IMR-90 (cell line): Measurements from ENCODE around the gene PELO. TPM values are rescaled to one million over a fixed set of nuclear protein-coding genes. Genes with fewer than 3 reads are reported as not detected.

Experiments used
- ATAC-seq: fragments of 200-7000 bp; cut with Tn5 transposase; 2 replicates; pipeline ENCODE4 v1.9.1; 2020; ENCODE audit warnings: low read depth, mild to moderate bottlenecking, moderate library complexity
- BruUV-seq: library from RNA; stranded (reverse); fragments of 400-500 nt; replicated peaks from 2 replicates; lab custom pipeline; 2021; lab: Mats Ljungman, UMichigan
- CTCF ChIA-PET: fragments of 300-600 bp; formaldehyde crosslinking; extraction: SDS; loops from one replicate; lab custom pipeline; 2021; ENCODE audit warnings: antibody characterized with exemption; lab: Yijun Ruan, JAX
- POLR2A ChIA-PET: fragments of 300-600 bp; sonication (Branson Sonifier 250); formaldehyde crosslinking; loops from one replicate; lab custom pipeline; 2022; ENCODE audit warnings: antibody characterized with exemption; ENCODE audit not compliant: unreplicated experiment; lab: Charles Lee
- DNase-seq: peaks from one replicate; pipeline ENCODE4 v3.0.0; 2013
- H2AFZ ChIP-seq: replicated peaks from 2 replicates; pipeline ENCODE3; 2013; ENCODE audit warnings: low read length, mild to moderate bottlenecking; ENCODE audit not compliant: poor library complexity
- H2AK5ac ChIP-seq: 2 replicates; pipeline ENCODE4 v1.6.1; 2013; ENCODE audit warnings: low read depth, low read length, inconsistent platforms
- H2AK9ac ChIP-seq: replicated peaks from 2 replicates; pipeline ENCODE3; 2013; ENCODE audit warnings: mild to moderate bottlenecking, low read depth, low read length, moderate library complexity; ENCODE audit not compliant: poor library complexity
- H2BK120ac ChIP-seq: 2 replicates; pipeline ENCODE4 v1.6.1; 2013; ENCODE audit warnings: low read depth, low read length, inconsistent platforms
- H2BK15ac ChIP-seq: 3 replicates; pipeline ENCODE4 v1.6.1; 2013; ENCODE audit warnings: low read depth, low read length, inconsistent platforms
- H2BK20ac ChIP-seq: 2 replicates; pipeline ENCODE4 v1.6.1; 2013; ENCODE audit warnings: low read depth, mild to moderate bottlenecking, inconsistent platforms, low read length, moderate library complexity
- H2BK5ac ChIP-seq: 2 replicates; pipeline ENCODE4 v1.6.1; 2013; ENCODE audit warnings: mild to moderate bottlenecking, low read depth, low read length, inconsistent platforms; ENCODE audit not compliant: poor library complexity, severe bottlenecking
- H3K14ac ChIP-seq: replicated peaks from 2 replicates; pipeline ENCODE4 v1.6.1; 2013; ENCODE audit warnings: low read depth, low read length, inconsistent platforms
- H3K18ac ChIP-seq: 2 replicates; pipeline ENCODE4 v1.6.1; 2013; ENCODE audit warnings: low read depth, low read length, control low read depth
- H3K23ac ChIP-seq: 2 replicates; pipeline ENCODE4 v1.6.1; 2013; ENCODE audit warnings: low read depth, low read length, inconsistent platforms
- H3K27ac ChIP-seq: 2 replicates; pipeline ENCODE4 v1.5.1; 2013; ENCODE audit warnings: mild to moderate bottlenecking, control low read depth, low read length; ENCODE audit not compliant: insufficient read depth
- H3K27me3 ChIP-seq: 2 replicates; pipeline ENCODE4 v1.6.1; 2013; ENCODE audit warnings: low read length; ENCODE audit not compliant: control insufficient read depth, insufficient read depth
- H3K36me3 ChIP-seq: 2 replicates; pipeline ENCODE4 v1.6.1; 2013; ENCODE audit warnings: low read length, mixed read lengths; ENCODE audit not compliant: control insufficient read depth, insufficient read depth
- H3K4ac ChIP-seq: 2 replicates; pipeline ENCODE4 v1.6.1; 2013; ENCODE audit warnings: low read depth, low read length, inconsistent platforms
- H3K4me1 ChIP-seq: 2 replicates; pipeline ENCODE4 v1.6.1; 2013; ENCODE audit warnings: low read length, mixed read lengths; ENCODE audit not compliant: control insufficient read depth, insufficient read depth
- H3K4me2 ChIP-seq: 2 replicates; pipeline ENCODE4 v1.6.1; 2013; ENCODE audit warnings: low read depth, mild to moderate bottlenecking, control low read depth, low read length, moderate library complexity
- H3K4me3 ChIP-seq: 2 replicates; pipeline ENCODE4 v1.5.1; 2013; ENCODE audit warnings: low read depth, mild to moderate bottlenecking, control low read depth, low read length, moderate library complexity; ENCODE audit not compliant: insufficient read depth
- H3K56ac ChIP-seq: 2 replicates; pipeline ENCODE4 v1.6.1; 2013; ENCODE audit warnings: low read length, inconsistent platforms; ENCODE audit not compliant: insufficient read depth; ENCODE audit errors: extremely low read depth
- H3K79me1 ChIP-seq, 2 experiments: 2 replicates each; pipeline ENCODE4 v1.6.1; 2013; ENCODE audit warnings: low read length in 2 of 2, inconsistent platforms in 1 of 2, low read depth in 1 of 2
- H3K9ac ChIP-seq: 2 replicates; pipeline ENCODE4 v1.6.1; 2013; ENCODE audit warnings: low read depth, low read length, control low read depth
- H3K9me1 ChIP-seq: 2 replicates; pipeline ENCODE4 v1.6.1; 2013; ENCODE audit warnings: low read length, inconsistent platforms; ENCODE audit not compliant: insufficient read depth
- H3K9me3 ChIP-seq: 2 replicates; pipeline ENCODE4 v1.6.1; 2013; ENCODE audit warnings: low read length; ENCODE audit not compliant: control insufficient read depth, insufficient read depth
- H4K20me1 ChIP-seq: 2 replicates; pipeline ENCODE4 v1.6.1; 2013; ENCODE audit warnings: low read length, inconsistent platforms; ENCODE audit not compliant: insufficient read depth
- H4K5ac ChIP-seq: 2 replicates; pipeline ENCODE4 v1.6.1; 2013; ENCODE audit warnings: mild to moderate bottlenecking, low read depth, low read length, control low read depth
- H4K8ac ChIP-seq, 2 experiments: 2 replicates each; pipeline ENCODE4 v1.6.1; 2013; ENCODE audit warnings: low read depth in 2 of 2, low read length in 2 of 2, control low read depth in 1 of 2, inconsistent platforms in 1 of 2
- H4K91ac ChIP-seq: 2 replicates; pipeline ENCODE4 v1.6.1; 2013; ENCODE audit warnings: low read depth, low read length, inconsistent platforms; ENCODE audit not compliant: insufficient read depth
- CTCF ChIP-seq: conservative IDR thresholded peaks from 2 replicates; pipeline ENCODE4 v1.5.1; 2012; ENCODE audit warnings: mild to moderate bottlenecking, low read depth, low read length, improper control_type of control experiment
- FOS ChIP-seq: fragments of 150-350 bp; IDR thresholded peaks from 2 replicates; pipeline ENCODE4 v1.6.1; 2016; ENCODE audit warnings: low read depth, low read length
- NFE2L2 ChIP-seq: fragments of 150-350 bp; IDR thresholded peaks from 2 replicates; pipeline ENCODE4 v1.6.1; 2016; ENCODE audit warnings: low read depth, mild to moderate bottlenecking, low read length
- RAD21 ChIP-seq: IDR thresholded peaks from 2 replicates; pipeline ENCODE4 v1.6.1; 2012; ENCODE audit warnings: low read length, improper control_type of control experiment
- RCOR1 ChIP-seq: IDR thresholded peaks from 2 replicates; pipeline ENCODE4 v1.6.1; 2012; ENCODE audit warnings: mild to moderate bottlenecking, low read length, improper control_type of control experiment; ENCODE audit not compliant: insufficient replicate concordance
- RFX5 ChIP-seq: IDR thresholded peaks from 2 replicates; pipeline ENCODE4 v1.8.0; 2012; ENCODE audit warnings: low read depth, mild to moderate bottlenecking, low read length, moderate library complexity
- WGBS, 2 experiments: methylation state at CpG; one replicate each; pipeline versions ENCODE4 v1.1.5 to v1.1.7; 2013; ENCODE audit warnings: missing lambda C conversion rate in 2 of 2; ENCODE audit not compliant: insufficient read length in 1 of 2; ENCODE audit errors: extremely low coverage in 2 of 2; 5-methylcytosine and 5-hydroxymethylcytosine counted together
- dilution Hi-C: fragments of 300-500 bp; cut with HindIII; formaldehyde crosslinking; loops from one replicate; pipeline ENCODE4 v1.14.3; 2018; ENCODE audit warnings: low sequenced_read_pairs; ENCODE audit not compliant: unreplicated experiment
- in situ Hi-C: fragments of 300-500 bp; cut with MboI; formaldehyde crosslinking; loops from 3 replicates; pipeline ENCODE4 v1.14.3; 2019; ENCODE audit warnings: low sequenced_read_pairs, inconsistent platforms, mixed read lengths
- intact Hi-C: fragments of 100-400 bp; cut with micrococcal nuclease; formaldehyde crosslinking; loops from 2 replicates; pipeline ENCODE4 v1.10.0; 2022
- polyA plus RNA-seq, 3 experiments: library from polyadenylated mRNA; depleted of rRNA; stranded (reverse); fragments of >200 nt; gene quantifications; 2 replicates each; pipeline ENCODE4 v1.2.3, GENCODE V29; 2012; ENCODE audit warnings: low replicate concordance in 1 of 3
- total RNA-seq: library from RNA; depleted of rRNA; stranded (reverse); fragments of >200 nt; gene quantifications from 2 replicates; pipeline ENCODE4 v1.2.3, GENCODE V29; 2012

The PELO gene
- total and polyA plus RNA-seq, 2 of the 4 experiments (the other 2 are of a cell fraction), result 42.4 to 48.9 TPM

GRCh38 chr5:52825826-52826225 is 38.1 kb downstream of the PELO start:
- dilution Hi-C loops (no loop called here), intact Hi-C loops (no loop called here), in situ Hi-C loops (no loop called here)
- H3K9ac ChIP-seq, result no peak overlapping the region
- peaks cover 8% of the 10 kb centered on the region; the same call in 1 of the 2 replicates for H3K9me1 ChIP-seq
- no peak overlapping the region for H3K23ac ChIP-seq
- H2BK20ac ChIP-seq, result no peak overlapping the region
- no peak overlapping the region for H2AK9ac ChIP-seq
- H2BK5ac ChIP-seq, result no peak overlapping the region
- CTCF ChIA-PET, result interaction anchor here (0.7 kb wide), 2 partner anchors 62 to 83 kb away, joined by 3 to 5 read pairs; no protein-coding TSS in a partner anchor
- ATAC-seq (no peak), DNase-seq (no peak)
- H4K20me1 ChIP-seq, result 0 out of 2 replicates have a peak, but pooled peaks cover 6% of the 10 kb centered on the region
- peaks cover 2% of the 10 kb centered on the region for H3K36me3 ChIP-seq
- no peaks in the 10 kb centered on the region for H3K9me3 ChIP-seq
- H3K4me1 ChIP-seq, result peaks cover 5% of the 10 kb centered on the region
- no peak overlapping the region for H3K4me3 ChIP-seq
- H3K27ac ChIP-seq, result no peak overlapping the region
- no TSS peak for BruUV-seq
- H2AK5ac ChIP-seq, result no peak overlapping the region
- H2AFZ ChIP-seq, result no peak overlapping the region
- no peak overlapping the region for H4K5ac ChIP-seq
- H4K91ac ChIP-seq, result no peak overlapping the region
- no peak for TF ChIP-seq NFE2L2
- no peak for TF ChIP-seq FOS
- TF ChIP-seq RFX5, result no peak
- TF ChIP-seq RAD21, result no peak
- TF ChIP-seq RCOR1, result no peak
- no peak for TF ChIP-seq CTCF
- H3K4me2 ChIP-seq, result no peak overlapping the region
- H3K79me1 ChIP-seq, result peaks cover 3 to 48% of the 10 kb centered on the region in 2 experiments
- POLR2A ChIA-PET, result no interaction called here
- H2BK120ac ChIP-seq, result no peak overlapping the region
- H2BK15ac ChIP-seq, result no peak overlapping the region
- no CpG with 5 or more reads among the region's 2 CpGs for WGBS, 2 experiments
- H3K18ac ChIP-seq, result no peak overlapping the region
- H3K4ac ChIP-seq, result no peak overlapping the region
- no peaks in the 10 kb centered on the region for H3K27me3 ChIP-seq
- no peak overlapping the region for H3K56ac ChIP-seq
- H4K8ac ChIP-seq, result no peak overlapping the region
- H3K14ac ChIP-seq, result no peak overlapping the region
